ES-I3 (cell line): Measurements from ENCODE around the gene CDH13.

Experiments
- H3K36me3 ChIP-seq: 2 replicates; pipeline ENCODE4 v1.6.1; 2013; ENCODE audit warnings: mild to moderate bottlenecking, low read length, control low read depth, moderate library complexity; ENCODE audit not compliant: insufficient read depth
- H3K4me1 ChIP-seq: 2 replicates; pipeline ENCODE4 v1.6.1; 2013; ENCODE audit warnings: mild to moderate bottlenecking, control low read depth, low read length; ENCODE audit not compliant: insufficient read depth
- H3K9ac ChIP-seq: 2 replicates; pipeline ENCODE4 v1.6.1; 2013; ENCODE audit warnings: low read depth, mild to moderate bottlenecking, low read length, moderate library complexity
- H3K9me3 ChIP-seq: 2 replicates; pipeline ENCODE4 v1.6.1; 2013; ENCODE audit warnings: mild to moderate bottlenecking, low read length, moderate library complexity; ENCODE audit not compliant: control insufficient read depth, insufficient read depth

CDH13 gene

DNA sequence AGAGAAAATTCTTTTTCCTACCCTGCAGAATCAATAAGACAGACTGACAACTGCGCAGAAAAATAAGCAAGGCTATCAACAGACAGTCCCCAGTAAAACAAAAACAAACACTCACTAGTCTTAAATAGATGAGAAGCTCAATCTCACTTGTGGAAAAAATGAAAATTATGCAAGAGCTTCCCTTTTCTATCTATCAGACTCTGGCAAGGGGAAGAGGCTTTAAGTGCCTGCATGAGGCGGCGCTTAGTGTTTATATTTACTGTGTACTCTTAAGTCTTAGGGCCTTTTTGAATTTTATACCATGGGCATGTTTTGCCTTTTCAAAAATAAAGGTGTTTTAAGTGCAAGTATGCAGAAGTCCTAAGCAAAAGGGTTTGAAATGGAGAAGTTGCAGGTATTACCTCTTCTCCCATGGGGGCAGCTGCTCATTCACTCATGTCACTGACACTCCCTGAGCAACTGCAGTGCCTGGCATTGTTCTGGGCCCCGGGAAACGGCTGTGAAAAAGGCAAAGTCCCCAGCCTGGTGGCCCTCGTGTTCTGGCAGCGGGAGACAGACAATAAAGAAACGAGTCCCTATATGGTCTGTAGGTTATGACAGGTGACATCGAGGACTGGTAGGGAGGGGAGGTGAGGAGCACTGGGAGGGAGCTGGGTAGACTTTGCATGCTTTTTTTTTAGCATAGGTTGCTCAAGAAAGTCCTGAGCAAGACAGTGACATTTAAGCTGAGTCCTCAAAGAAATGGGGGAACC, 1216.2 kb downstream of the CDH13 start:
- H3K36me3 ChIP-seq, result no peaks in the 10 kb centered on the region
- peaks cover 12% of the 10 kb centered on the region; the same call in 1 of the 2 replicates for H3K9me3 ChIP-seq
- H3K4me1 ChIP-seq, result peaks cover 33% of the 10 kb centered on the region
- peak overlapping the region; percentile 4; the same call in 1 of the 2 replicates for H3K9ac ChIP-seq

DNA sequence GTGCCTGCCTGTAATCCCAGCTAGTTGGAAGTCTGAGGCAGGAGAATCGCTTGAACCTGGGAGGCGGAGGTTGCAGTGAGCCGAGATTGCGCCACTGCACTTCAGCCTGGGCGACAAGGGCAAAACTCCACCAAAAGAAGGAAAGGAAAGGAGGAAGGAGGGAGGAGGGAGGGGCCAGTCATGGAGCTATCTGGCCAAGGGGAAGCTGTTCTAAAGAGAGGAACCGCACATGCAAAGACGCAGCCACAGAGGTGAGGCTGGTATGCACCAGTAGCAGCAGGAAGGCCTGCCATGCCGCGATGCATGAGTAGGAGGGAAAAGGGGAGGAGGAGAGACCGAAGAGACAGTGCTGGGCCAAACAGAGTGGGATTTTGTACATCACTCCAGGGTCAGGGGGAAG, 1216.9 kb downstream of the CDH13 start:
- no peak overlapping the region for H3K9ac ChIP-seq
- H3K4me1 ChIP-seq, result peaks cover 37% of the 10 kb centered on the region
- peaks cover 12% of the 10 kb centered on the region; the same call in 1 of the 2 replicates for H3K9me3 ChIP-seq
- no peaks in the 10 kb centered on the region for H3K36me3 ChIP-seq

DNA sequence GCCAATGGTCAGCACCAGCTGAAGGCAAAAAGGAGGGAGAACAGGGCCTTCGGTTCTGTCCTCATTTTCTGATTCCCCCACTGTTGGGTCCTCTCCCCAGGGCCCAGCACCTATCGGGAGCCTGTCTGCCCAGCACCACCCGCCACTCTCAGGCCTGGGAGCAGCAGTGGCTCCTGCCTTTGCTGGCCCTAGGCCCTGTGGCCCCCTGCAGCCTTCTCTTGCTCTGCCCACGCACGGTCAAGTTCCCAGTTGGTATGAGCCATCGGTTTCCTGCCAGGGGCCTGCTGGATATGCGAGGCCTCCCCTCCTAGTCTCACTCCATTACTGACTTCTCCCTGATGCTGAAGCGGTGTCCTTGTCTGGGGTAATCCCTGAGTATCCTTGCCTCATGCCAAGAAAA, 1218.5 kb downstream of the CDH13 start:
- H3K9ac ChIP-seq, result no peak overlapping the region
- H3K4me1 ChIP-seq, result peaks cover 40% of the 10 kb centered on the region
- peaks cover 5% of the 10 kb centered on the region; the same call in 1 of the 2 replicates for H3K9me3 ChIP-seq
- H3K36me3 ChIP-seq, result no peaks in the 10 kb centered on the region

DNA sequence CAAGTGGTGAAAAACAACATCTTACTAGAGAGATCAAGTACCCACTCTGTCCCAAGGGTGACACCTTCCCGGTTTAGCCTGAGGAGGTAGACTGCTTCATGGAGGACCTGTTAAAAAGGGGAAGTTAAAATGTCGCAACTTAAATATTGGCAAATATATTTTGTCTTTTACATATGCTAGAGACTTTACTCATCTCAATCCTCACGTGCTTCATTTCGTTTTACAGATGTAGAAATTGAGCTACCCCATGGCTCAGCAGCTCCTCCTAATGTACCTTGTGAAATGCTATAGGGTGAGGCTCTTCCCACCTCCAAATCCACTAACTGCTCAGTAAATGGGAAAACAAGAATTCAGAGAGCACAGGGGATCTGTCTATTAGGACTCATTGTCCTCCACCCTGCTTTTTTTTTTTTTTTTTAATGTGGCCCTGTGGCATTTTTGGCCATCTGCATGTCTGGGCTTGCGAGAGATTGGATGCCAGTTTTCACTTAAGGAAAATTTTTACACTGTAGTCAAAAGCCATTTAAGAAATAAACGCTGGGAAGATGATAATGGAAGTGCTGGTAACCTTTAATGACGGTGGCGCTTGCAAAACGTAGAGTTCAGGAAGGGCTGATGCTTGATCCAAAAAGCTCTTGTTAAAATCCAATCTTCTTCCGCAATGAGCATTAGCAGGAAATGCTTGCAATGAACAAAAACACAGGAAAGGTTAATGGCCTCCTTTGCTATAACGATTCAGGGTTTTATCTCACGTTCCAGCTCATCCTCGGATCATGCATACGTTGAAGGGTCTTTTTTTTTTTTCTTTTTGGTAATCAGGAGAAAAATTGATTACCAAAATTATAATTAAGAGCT, 1220.8 kb downstream of the CDH13 start:
- Histone ChIP-seq H3K36me3 (no peaks in the 10 kb centered on the region), H3K4me1 (peaks cover 31% of the 10 kb centered on the region), H3K9me3 (no peaks in the 10 kb centered on the region), H3K9ac (no peak overlapping the region)

DNA sequence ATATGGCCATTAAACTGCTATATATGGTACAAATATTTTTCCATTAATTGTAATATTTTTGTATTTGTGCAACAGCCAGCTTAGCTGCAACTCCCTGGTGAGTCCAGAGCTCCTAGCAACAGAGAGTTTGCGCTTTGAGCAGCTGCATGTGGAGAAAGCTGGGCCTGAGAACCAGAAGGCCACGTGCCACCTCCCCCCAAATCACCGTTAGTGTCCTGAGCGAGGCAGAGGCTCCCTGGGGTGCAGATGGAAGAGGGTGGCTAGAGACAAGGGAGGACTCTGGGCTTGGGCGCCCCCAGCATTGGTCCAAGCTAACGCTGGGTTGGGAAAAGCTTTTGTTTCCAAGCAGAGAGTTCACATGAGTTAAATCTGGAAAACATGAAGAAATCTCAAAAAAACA, 1222.7 kb downstream of the CDH13 start:
- H3K9ac ChIP-seq, result no peak overlapping the region
- peaks cover 21% of the 10 kb centered on the region for H3K4me1 ChIP-seq
- no peaks in the 10 kb centered on the region for H3K36me3 ChIP-seq
- H3K9me3 ChIP-seq, result no peaks in the 10 kb centered on the region
